Prostate gland (tissue), 2 donors: ENCODE measurements around the gene SNX33.

Experiments used
- POLR2AphosphoS5 ChIP-seq: sonication (generic); formaldehyde crosslinking; IDR thresholded peaks from one replicate; pipeline ENCODE4 v1.6.1; 2017; ENCODE audit warnings: antibody characterized with exemption
- TF ChIP-seq, protein P1 (sequence below), 4 experiments: fragments of 200-600 bp in 2 of 4; fragments of 450-650 bp in 2 of 4; sonication (generic) in 2 of 4; IDR thresholded peaks; 1 replicate in 3 of 4; 2 replicates in 1 of 4; pipeline ENCODE4 v1.5.1; 2016 to 2019; ENCODE audit warnings: antibody characterized with exemption in 4 of 4, mild to moderate bottlenecking in 2 of 4, moderate library complexity in 2 of 4

DNA sequence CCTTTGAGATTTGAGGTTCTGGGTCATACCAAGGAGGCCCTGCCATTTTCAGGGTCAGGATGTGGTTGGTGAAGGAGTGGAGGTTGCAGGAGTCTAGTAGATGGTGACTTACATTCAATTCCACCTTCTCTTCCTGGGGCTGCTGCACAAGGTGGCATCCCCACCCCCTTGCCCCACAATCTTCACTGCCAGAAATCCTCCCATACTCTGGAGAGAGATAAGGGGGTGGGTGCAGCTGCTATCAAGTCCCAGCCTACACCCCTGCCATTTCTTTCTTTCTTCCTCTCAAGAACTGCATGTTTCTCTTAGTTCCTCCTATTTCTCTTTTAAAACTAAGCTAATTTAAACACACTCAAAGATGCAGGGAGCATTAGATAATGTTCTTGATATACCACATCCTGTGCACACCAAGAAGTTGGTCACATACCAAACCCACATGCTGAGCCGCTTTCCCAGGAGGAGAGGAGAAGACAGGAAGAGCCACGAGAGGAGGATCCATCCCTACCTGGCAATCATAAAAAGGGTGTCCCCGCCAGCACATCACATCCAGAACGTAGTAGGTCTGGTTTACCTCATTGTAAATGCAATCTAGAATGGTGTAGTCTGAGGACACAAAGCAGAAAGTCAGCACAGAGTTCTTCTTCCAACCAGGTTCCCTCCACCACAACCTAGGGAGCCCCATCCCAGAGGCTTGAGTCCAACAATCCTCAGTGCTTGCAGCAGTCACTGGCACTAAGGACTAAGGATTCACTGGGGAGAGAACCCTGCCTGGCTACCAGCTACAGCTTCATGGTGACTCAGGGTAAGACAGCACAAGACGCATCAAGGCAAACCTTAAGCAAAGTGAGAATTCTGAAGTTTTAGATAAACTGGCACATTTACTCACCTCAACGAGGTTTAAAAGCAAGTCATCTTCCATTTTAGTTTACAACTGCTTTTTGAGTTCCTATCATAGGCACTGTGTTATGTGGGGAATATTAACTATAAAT lies 40.7 kb upstream of the SNX33 start:
- TF ChIP-seq, protein P1, sequence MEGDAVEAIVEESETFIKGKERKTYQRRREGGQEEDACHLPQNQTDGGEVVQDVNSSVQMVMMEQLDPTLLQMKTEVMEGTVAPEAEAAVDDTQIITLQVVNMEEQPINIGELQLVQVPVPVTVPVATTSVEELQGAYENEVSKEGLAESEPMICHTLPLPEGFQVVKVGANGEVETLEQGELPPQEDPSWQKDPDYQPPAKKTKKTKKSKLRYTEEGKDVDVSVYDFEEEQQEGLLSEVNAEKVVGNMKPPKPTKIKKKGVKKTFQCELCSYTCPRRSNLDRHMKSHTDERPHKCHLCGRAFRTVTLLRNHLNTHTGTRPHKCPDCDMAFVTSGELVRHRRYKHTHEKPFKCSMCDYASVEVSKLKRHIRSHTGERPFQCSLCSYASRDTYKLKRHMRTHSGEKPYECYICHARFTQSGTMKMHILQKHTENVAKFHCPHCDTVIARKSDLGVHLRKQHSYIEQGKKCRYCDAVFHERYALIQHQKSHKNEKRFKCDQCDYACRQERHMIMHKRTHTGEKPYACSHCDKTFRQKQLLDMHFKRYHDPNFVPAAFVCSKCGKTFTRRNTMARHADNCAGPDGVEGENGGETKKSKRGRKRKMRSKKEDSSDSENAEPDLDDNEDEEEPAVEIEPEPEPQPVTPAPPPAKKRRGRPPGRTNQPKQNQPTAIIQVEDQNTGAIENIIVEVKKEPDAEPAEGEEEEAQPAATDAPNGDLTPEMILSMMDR (IDR thresholded peaks at IDR 0.05) = no peak
- no peak for TF ChIP-seq POLR2AphosphoS5
